HFF-Myc (cell line): ENCODE results near the gene NKX2-3.

ENCODE experiments used
- DNase-seq: peaks from one replicate; pipeline ENCODE4 v3.0.0-alpha.2; 2011; ENCODE audit warnings: low read depth; ENCODE audit errors: extremely low read depth
- H3K4me3 ChIP-seq: replicated peaks from 2 replicates; pipeline ENCODE4 v1.5.1; 2011; ENCODE audit warnings: low read depth, mild to moderate bottlenecking, control low read depth, low read length
- TF ChIP-seq, protein P1 (sequence below): IDR thresholded peaks from 2 replicates; pipeline ENCODE4 v1.5.1; 2012; ENCODE audit warnings: mild to moderate bottlenecking, low read depth, low read length, control low read depth; ENCODE audit errors: missing control alignments

Gene NKX2-3

DNA sequence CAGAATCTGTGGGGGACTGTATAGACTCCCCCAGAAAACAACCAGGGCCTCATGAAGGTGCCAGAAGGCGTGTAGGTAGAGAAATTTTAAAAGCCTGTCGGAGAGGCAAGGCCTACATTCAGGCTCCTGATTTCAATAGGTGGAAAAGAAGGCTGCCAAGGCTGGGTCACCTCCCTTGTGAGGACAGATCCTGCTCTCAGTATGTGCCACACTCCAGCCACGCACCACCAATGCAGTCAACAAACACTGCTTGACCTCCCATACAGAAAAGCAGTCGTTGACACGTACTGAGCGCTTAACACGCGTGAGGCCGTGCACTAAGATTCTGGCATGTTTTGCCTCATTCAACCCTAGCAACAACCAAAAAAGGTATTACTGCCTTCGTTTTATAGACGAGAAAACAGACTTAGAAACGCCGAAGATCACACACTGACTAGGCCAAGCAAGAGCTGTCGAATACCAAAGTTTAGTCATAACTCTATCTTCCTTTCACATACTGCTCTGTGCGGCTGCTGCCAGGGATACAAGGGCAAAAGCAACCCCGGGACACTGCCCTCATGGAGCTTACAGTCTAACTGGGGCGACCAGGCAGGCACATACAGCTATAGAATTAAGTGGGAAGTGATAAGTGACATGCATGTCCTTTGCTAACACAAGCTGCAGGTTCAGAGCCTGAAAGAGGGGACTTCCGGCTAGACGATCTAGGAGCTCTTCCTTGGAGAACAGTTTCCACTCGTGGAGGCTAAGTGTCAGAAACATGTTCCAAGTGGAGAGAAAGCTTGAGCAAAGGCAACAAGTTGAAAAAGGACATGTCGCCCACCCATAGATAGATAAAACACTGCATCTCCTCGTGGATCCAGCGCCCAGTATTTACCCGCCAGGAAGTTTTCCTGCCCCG lies 797 bp upstream of the NKX2-3 start:
- H3K4me3 ChIP-seq, result no peak overlapping the region
- DNase-seq, result no peak
- TF ChIP-seq, protein P1, sequence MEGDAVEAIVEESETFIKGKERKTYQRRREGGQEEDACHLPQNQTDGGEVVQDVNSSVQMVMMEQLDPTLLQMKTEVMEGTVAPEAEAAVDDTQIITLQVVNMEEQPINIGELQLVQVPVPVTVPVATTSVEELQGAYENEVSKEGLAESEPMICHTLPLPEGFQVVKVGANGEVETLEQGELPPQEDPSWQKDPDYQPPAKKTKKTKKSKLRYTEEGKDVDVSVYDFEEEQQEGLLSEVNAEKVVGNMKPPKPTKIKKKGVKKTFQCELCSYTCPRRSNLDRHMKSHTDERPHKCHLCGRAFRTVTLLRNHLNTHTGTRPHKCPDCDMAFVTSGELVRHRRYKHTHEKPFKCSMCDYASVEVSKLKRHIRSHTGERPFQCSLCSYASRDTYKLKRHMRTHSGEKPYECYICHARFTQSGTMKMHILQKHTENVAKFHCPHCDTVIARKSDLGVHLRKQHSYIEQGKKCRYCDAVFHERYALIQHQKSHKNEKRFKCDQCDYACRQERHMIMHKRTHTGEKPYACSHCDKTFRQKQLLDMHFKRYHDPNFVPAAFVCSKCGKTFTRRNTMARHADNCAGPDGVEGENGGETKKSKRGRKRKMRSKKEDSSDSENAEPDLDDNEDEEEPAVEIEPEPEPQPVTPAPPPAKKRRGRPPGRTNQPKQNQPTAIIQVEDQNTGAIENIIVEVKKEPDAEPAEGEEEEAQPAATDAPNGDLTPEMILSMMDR, result no peak

DNA sequence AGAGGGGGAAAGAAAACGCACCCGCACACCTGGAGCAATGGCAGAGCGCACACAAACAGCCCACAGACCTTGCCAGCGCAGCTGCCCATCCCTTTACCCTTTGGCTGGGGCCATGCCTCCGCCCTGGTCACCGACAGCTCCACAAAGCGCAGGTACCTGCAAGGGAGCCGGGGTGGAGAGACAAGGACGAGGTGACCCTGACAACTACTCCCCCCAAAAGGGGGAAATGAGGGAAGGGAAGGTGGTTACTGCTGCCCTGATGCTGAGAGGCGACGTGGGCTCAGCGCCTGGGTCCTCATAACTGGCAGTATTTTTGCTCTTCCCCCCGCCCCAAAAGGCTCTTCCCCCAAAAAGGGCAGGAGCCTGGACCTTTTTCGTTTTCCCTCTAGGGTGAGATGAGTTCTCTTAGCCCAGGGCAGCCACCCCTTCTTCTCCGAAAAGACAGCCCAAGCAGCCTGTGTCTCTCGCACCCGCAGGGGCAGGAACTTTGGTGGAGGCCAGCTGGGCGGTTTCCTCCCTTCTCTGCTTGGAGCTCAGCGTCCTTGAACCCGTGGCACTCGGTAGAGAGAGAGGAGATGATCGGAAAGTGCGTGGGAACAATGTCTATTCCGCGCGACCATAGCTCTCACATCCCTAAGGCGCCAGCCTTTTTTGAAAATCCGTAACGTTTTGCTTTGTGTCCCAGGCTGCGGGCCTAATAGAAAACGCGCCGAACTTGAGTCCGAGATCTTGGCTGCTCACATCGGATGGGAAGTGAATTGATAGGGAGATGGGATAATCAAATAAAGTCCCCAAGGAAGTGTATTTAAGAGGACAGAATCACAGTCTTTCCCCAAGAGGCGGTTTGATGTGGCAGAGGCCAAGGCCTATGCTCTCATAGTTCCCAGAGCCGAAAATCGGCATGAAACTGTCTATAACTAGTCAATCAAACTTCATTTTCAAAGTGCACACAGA lies 1.0 kb downstream of the NKX2-3 start:
- TF ChIP-seq, protein P1, result no peak
- no peak overlapping the region for H3K4me3 ChIP-seq
- DNase-seq, result no peak

DNA sequence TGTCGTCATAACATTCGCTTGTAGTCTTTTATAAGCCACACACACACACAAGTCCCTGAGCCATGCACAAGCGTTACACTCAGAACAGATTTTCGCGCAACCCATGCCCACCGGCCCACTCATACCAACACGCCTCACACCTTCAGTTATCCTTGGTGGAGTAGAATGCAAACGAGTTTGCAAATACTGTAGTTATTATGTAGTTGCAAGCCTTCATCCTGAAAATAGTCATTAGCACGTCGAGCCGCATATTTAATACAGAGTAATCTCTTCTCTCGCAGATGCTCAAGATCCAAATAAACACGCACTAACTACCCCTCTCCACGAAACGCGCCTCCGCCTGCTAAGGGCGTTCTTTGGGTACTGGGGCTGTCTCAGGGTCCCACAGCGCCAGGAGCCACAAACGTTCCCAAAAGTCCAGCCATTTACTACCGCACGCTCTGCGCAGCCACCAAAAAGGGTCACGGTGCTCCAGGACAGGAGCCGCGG lies 1.8 kb downstream of the NKX2-3 start:
- DNase-seq, result no peak
- H3K4me3 ChIP-seq, result no peak overlapping the region
- TF ChIP-seq, protein P1, result no peak

DNA sequence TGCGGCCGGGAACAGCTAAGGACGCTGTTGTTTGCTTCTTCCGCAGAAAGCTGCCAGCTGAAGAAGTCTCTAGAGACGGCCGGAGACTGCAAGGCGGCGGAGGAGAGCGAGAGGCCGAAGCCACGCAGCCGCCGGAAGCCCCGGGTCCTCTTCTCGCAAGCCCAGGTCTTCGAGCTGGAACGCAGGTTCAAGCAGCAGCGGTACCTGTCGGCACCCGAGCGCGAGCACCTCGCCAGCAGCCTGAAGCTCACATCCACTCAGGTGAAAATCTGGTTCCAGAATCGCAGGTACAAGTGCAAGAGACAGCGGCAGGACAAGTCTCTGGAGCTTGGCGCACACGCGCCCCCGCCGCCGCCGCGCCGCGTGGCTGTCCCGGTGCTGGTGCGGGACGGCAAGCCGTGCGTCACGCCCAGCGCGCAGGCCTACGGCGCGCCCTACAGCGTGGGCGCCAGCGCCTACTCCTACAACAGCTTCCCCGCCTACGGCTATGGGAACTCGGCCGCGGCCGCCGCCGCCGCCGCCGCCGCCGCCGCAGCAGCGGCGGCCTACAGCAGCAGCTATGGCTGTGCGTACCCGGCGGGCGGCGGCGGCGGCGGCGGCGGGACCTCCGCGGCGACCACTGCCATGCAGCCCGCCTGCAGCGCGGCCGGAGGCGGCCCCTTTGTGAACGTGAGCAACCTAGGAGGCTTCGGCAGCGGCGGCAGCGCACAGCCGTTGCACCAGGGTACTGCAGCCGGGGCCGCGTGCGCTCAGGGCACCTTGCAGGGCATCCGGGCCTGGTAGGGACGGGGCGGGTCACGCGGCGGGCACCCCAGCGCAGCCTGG lies 2.4 kb downstream of the NKX2-3 start:
- TF ChIP-seq, protein P1, result no peak
- H3K4me3 ChIP-seq, result no peak overlapping the region
- no peak for DNase-seq

DNA sequence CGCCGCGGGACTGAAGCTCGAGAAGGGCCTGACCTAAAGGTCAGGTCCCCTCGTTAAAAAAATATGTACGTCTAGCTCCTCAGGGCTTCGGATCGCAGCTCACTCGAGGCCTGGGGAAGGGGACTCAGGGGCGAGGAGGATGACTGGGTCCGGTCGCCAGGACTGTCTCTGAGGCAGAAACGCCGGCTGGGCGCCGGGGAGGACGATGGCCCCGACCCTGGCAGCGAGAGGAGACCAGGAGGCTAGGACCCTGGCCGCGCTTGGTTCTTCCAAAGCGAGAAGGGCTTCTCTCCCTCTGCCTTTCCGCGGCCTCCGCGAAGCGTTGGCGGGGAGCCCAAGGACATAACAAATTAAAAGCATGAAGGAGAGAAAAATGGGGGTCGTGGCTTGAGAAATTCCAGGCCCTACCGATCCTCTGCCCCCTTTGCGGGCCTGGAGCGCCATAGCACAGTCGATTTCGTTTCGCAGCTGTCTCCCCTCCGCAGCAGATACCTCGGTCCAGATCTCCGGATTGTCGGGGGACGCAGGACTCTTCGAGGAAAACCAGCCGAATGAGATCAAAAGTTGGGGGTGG lies 3.1 kb downstream of the NKX2-3 start:
- TF ChIP-seq, protein P1, result no peak
- H3K4me3 ChIP-seq, result no peak overlapping the region
- DNase-seq, result no peak
